Neural cell (in vitro differentiated cells): Measurements from ENCODE around the gene GZMM. TPM values are rescaled to one million over a fixed set of nuclear protein-coding genes. Genes with fewer than 3 reads are reported as not detected.

ENCODE experiments used
- H2AFZ ChIP-seq: fragments of 200-600, 300-800 bp; sonication (generic), shearing (Covaris generic); 2 replicates; pipeline ENCODE4 v1.6.0; 2014; ENCODE audit warnings: low read depth, mild to moderate bottlenecking, antibody characterized with exemption, low read length, moderate library complexity
- H3F3A ChIP-seq: fragments of 200-600 bp; shearing (Covaris generic); 2 replicates; pipeline ENCODE4 v1.6.1; 2016; ENCODE audit warnings: mild to moderate bottlenecking, moderate library complexity, mixed read lengths, antibody characterized with exemption, low read length; ENCODE audit not compliant: insufficient read depth, poor library complexity, severe bottlenecking
- H3K27ac ChIP-seq: fragments of 200-600, 300-800 bp; sonication (generic), shearing (Covaris generic); 2 replicates; pipeline ENCODE4 v1.5.1; 2014; ENCODE audit warnings: mild to moderate bottlenecking, low read length, moderate library complexity
- H3K27me3 ChIP-seq: fragments of 300-800, 200-600 bp; sonication (generic), shearing (Covaris generic); 2 replicates; pipeline ENCODE4 v1.6.0; 2014; ENCODE audit warnings: mild to moderate bottlenecking, low read depth, low read length, moderate library complexity; ENCODE audit not compliant: insufficient read depth
- H3K36me3 ChIP-seq: fragments of 300-800, 200-600 bp; sonication (generic), shearing (Covaris generic); 2 replicates; pipeline ENCODE4 v1.5.1; 2014; ENCODE audit warnings: mild to moderate bottlenecking, antibody characterized with exemption, low read length, moderate library complexity; ENCODE audit not compliant: insufficient read depth
- H3K4me2 ChIP-seq: fragments of 300-800, 200-600 bp; sonication (generic), shearing (Covaris generic); 2 replicates; pipeline ENCODE4 v1.6.0; 2014; ENCODE audit warnings: mild to moderate bottlenecking, low read length
- H3K4me3 ChIP-seq: fragments of 300-800, 200-600 bp; sonication (generic), shearing (Covaris generic); 2 replicates; pipeline ENCODE4 v1.5.1; 2014; ENCODE audit warnings: mild to moderate bottlenecking, low read length, moderate library complexity
- H3K79me2 ChIP-seq: fragments of 200-600 bp; shearing (Covaris generic); replicated peaks from 2 replicates; pipeline ENCODE4 v1.6.0; 2014; ENCODE audit warnings: mild to moderate bottlenecking, low read length, moderate library complexity; ENCODE audit not compliant: insufficient read depth
- H3K9ac ChIP-seq: fragments of 300-800, 200-600 bp; sonication (generic), shearing (Covaris generic); 2 replicates; pipeline ENCODE4 v1.6.1; 2016; ENCODE audit warnings: mild to moderate bottlenecking, low read length, mixed read lengths
- H3K9me2 ChIP-seq: fragments of 200-600 bp; shearing (Covaris generic); 2 replicates; pipeline ENCODE4 v1.6.1; 2016; ENCODE audit warnings: mild to moderate bottlenecking, low read length, mixed read lengths; ENCODE audit not compliant: insufficient read depth
- H3K9me3 ChIP-seq: fragments of 200-600, 300-800 bp; sonication (generic), shearing (Covaris generic); 2 replicates; pipeline ENCODE4 v1.6.1; 2016; ENCODE audit warnings: mild to moderate bottlenecking, mixed run types, low read length, moderate library complexity, mixed read lengths
- H4K20me1 ChIP-seq: fragments of 200-600 bp; shearing (Covaris generic); 2 replicates; pipeline ENCODE4 v1.6.1; 2016; ENCODE audit warnings: mild to moderate bottlenecking, mixed run types; ENCODE audit not compliant: insufficient read depth
- EP300 ChIP-seq: fragments of 450-650 bp; conservative IDR thresholded peaks from 2 replicates; pipeline ENCODE4 v1.6.1; 2014; ENCODE audit warnings: antibody characterized with exemption, mild to moderate bottlenecking, moderate library complexity; ENCODE audit not compliant: poor library complexity, severe bottlenecking
- EZH2 ChIP-seq: fragments of 200-600, 300-800 bp; shearing (Covaris generic), sonication (generic); IDR thresholded peaks from 2 replicates; pipeline ENCODE4 v1.6.1; 2014; ENCODE audit warnings: antibody characterized with exemption, low read length, borderline replicate concordance, mild to moderate bottlenecking; ENCODE audit not compliant: insufficient read depth, poor library complexity, severe bottlenecking
- MXI1 ChIP-seq: fragments of 450-650 bp; conservative IDR thresholded peaks from 2 replicates; pipeline ENCODE4 v1.6.1; 2014; ENCODE audit warnings: antibody characterized with exemption, mild to moderate bottlenecking; ENCODE audit not compliant: poor library complexity, severe bottlenecking
- POLR2AphosphoS5 ChIP-seq: IDR thresholded peaks from 2 replicates; pipeline ENCODE4 v1.6.1; 2012
- RAD21 ChIP-seq: fragments of 450-650 bp; conservative IDR thresholded peaks from 2 replicates; pipeline ENCODE4 v1.6.1; 2014; ENCODE audit warnings: antibody characterized with exemption, mild to moderate bottlenecking, moderate library complexity
- SMC3 ChIP-seq: fragments of 450-650 bp; conservative IDR thresholded peaks from 2 replicates; pipeline ENCODE4 v1.6.1; 2014; ENCODE audit warnings: antibody characterized with exemption, mild to moderate bottlenecking, moderate library complexity; ENCODE audit not compliant: poor library complexity
- TAF1 ChIP-seq: IDR thresholded peaks from 2 replicates; pipeline ENCODE4 v1.6.1; 2012; ENCODE audit warnings: low read depth
- polyA plus RNA-seq: library from polyadenylated mRNA; depleted of rRNA; stranded (reverse); fragments of >200 nt; gene quantifications from 2 replicates; pipeline ENCODE4 v1.2.3, GENCODE V29; 2014
- TF ChIP-seq, protein P1 (sequence below): fragments of 450-650 bp; IDR thresholded peaks from 2 replicates; pipeline ENCODE4 v1.5.1; 2014; ENCODE audit warnings: antibody characterized with exemption, mild to moderate bottlenecking, moderate library complexity; ENCODE audit not compliant: poor library complexity, severe bottlenecking
- TF ChIP-seq, protein P2 (sequence below): IDR thresholded peaks from 2 replicates; pipeline ENCODE4 v1.6.1; 2012; ENCODE audit warnings: borderline replicate concordance

GZMM gene
- polyA plus RNA-seq, 1 donor from 2014 or later, result 0.38 TPM

DNA sequence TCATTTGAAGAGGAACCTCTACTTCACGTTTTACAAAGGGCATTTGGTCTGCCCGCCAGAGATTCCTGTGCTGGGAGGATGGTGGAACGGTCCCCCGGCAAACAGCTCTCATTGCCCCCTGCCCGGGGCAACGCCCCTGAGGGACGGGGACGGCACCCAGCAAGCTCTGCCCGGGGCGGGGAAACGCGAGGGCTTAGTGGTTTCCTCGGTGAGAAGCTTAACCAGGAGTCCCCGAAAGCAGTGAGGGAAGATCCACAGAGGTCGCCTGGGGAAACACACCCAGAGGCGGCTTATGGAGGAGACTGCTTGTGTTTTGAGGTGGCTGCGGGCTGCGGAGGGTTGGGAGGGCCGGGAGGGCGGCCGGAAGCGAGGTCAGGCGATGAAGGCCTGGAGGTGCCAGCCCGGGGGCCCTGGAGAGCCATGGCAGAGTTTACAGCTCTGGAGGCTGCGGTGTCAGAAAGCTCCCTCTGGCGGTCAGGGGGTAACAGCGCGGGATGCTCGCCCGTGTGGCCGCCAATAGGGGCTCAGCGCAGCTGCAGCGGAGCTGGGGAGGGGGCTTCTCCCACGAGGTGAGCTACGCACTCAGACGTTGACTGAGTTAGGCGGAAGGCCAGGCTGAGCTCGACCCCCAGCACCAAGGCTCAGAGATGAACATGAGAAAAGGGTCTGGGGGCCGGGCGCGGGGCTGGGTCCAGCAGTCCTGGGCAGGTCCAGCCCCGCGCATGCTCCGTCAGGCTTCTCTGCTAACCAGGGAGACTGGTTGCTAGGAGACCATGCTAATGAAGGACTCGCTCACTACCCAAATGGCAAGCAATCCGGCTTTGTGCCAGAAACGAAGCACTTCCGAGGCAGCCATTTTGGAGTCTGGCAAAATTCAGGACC is 37.2 kb upstream of the GZMM start:
- Histone ChIP-seq H3K4me2 (no peak overlapping the region), H3K9ac (peak overlapping the region; percentile 99), H3K27me3 (no peaks in the 10 kb centered on the region), H3K4me3 (peak overlapping the region; percentile 100), H3K27ac (peak overlapping the region; percentile 98), H3K79me2 (peaks cover 12% of the 10 kb centered on the region), H3F3A (no peaks in the 10 kb centered on the region), H3K9me2 (no peaks in the 10 kb centered on the region), H3K36me3 (no peaks in the 10 kb centered on the region), H2AFZ (peak overlapping the region; percentile 94), H4K20me1 (no peaks in the 10 kb centered on the region), H3K9me3 (no peaks in the 10 kb centered on the region)
- TF ChIP-seq, protein P1, sequence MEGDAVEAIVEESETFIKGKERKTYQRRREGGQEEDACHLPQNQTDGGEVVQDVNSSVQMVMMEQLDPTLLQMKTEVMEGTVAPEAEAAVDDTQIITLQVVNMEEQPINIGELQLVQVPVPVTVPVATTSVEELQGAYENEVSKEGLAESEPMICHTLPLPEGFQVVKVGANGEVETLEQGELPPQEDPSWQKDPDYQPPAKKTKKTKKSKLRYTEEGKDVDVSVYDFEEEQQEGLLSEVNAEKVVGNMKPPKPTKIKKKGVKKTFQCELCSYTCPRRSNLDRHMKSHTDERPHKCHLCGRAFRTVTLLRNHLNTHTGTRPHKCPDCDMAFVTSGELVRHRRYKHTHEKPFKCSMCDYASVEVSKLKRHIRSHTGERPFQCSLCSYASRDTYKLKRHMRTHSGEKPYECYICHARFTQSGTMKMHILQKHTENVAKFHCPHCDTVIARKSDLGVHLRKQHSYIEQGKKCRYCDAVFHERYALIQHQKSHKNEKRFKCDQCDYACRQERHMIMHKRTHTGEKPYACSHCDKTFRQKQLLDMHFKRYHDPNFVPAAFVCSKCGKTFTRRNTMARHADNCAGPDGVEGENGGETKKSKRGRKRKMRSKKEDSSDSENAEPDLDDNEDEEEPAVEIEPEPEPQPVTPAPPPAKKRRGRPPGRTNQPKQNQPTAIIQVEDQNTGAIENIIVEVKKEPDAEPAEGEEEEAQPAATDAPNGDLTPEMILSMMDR, result peak; percentile 100
- TF ChIP-seq RAD21, result peak; percentile 93
- TF ChIP-seq POLR2AphosphoS5, result peak; percentile 79
- no peak for TF ChIP-seq EZH2
- peak; percentile 65 for TF ChIP-seq EP300
- peak; percentile 98 for TF ChIP-seq SMC3
- TF ChIP-seq, protein P2, sequence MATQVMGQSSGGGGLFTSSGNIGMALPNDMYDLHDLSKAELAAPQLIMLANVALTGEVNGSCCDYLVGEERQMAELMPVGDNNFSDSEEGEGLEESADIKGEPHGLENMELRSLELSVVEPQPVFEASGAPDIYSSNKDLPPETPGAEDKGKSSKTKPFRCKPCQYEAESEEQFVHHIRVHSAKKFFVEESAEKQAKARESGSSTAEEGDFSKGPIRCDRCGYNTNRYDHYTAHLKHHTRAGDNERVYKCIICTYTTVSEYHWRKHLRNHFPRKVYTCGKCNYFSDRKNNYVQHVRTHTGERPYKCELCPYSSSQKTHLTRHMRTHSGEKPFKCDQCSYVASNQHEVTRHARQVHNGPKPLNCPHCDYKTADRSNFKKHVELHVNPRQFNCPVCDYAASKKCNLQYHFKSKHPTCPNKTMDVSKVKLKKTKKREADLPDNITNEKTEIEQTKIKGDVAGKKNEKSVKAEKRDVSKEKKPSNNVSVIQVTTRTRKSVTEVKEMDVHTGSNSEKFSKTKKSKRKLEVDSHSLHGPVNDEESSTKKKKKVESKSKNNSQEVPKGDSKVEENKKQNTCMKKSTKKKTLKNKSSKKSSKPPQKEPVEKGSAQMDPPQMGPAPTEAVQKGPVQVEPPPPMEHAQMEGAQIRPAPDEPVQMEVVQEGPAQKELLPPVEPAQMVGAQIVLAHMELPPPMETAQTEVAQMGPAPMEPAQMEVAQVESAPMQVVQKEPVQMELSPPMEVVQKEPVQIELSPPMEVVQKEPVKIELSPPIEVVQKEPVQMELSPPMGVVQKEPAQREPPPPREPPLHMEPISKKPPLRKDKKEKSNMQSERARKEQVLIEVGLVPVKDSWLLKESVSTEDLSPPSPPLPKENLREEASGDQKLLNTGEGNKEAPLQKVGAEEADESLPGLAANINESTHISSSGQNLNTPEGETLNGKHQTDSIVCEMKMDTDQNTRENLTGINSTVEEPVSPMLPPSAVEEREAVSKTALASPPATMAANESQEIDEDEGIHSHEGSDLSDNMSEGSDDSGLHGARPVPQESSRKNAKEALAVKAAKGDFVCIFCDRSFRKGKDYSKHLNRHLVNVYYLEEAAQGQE, result peak; percentile 42
- TF ChIP-seq MXI1, result peak; percentile 81
- TF ChIP-seq TAF1, result no peak

DNA sequence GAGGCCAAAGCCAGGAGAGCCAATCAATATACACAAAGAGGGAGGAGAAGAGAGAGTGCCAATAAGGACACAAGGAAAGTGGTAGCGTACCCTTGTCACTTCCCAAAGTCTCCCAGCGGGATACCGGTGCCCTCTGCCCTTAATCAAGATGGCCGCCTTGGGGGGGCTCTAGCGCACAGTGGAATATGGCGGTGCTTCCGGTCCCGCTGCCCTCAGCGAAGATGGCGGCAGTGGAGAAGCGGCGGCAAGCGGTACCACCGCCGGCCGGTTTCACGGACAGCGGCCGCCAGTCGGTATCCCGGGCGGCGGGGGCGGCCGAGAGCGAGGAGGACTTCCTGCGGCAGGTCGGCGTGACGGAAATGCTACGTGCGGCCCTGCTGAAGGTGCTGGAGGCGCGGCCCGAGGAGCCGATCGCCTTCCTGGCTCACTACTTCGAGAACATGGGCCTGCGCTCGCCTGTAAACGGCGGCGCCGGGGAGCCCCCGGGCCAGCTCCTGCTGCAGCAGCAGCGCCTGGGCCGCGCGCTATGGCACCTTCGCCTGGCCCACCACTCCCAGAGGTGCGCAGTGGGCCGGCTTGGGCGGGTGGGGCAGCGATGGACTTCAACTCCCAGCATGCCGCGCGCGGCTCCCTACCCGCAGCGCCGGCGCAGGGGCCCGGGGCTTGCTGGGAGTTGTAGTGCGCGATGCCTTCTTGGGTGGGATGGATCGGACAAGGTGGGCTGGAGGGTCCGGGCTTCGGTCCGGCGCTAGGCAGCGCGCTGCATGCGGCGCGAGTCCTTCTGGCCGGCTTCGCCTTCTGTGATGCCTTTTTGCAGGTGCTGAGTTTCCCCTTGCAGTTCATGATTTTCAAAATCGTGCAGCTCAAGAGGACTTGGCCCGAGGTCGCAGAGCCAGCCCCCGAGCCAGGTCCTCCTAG is 36.3 kb upstream of the GZMM start, which contains the start of gene TPGS1:
Gene TPGS1, plus strand, starts transcription at position 212 of the 918 bp plus-strand sequence. Its CDS starts 10 bp downstream, at position 222.
- Histone ChIP-seq H3K27me3 (no peaks in the 10 kb centered on the region), H3K9me3 (no peaks in the 10 kb centered on the region), H2AFZ (peak within 1 kb of the TSS; percentile 94), H4K20me1 (no peaks in the 10 kb centered on the region), H3K9me2 (no peaks in the 10 kb centered on the region), H3K4me2 (peak within 1 kb of the TSS; percentile 82), H3K27ac (peak within 1 kb of the TSS; percentile 98), H3K4me3 (peak within 1 kb of the TSS; percentile 100), H3K36me3 (no peaks in the 10 kb centered on the region), H3F3A (no peaks in the 10 kb centered on the region), H3K79me2 (peaks cover 12% of the 10 kb centered on the region), H3K9ac (peak within 1 kb of the TSS; percentile 99)
- no peak for TF ChIP-seq RAD21
- TF ChIP-seq MXI1, result peak; percentile 8
- no peak for TF ChIP-seq EP300
- peak; percentile 80 for TF ChIP-seq POLR2AphosphoS5
- TF ChIP-seq TAF1, result peak; percentile 82
- TF ChIP-seq, protein P2, result peak; percentile 94
